HG03108 (cell line): ENCODE results near the gene SRSF2.
"Not testable (repeated sequence)": the region's sequence is repeated elsewhere in the genome, so short reads cannot be mapped to it uniquely, and the experiment has no call there.

ENCODE experiments used
- ATAC-seq: cut with Tn5 transposase; IDR thresholded peaks from one replicate; pipeline ENCODE4 v1.9.1; 2021; ENCODE audit warnings: moderate library complexity; ENCODE audit not compliant: unreplicated experiment

Gene SRSF2, protein sequence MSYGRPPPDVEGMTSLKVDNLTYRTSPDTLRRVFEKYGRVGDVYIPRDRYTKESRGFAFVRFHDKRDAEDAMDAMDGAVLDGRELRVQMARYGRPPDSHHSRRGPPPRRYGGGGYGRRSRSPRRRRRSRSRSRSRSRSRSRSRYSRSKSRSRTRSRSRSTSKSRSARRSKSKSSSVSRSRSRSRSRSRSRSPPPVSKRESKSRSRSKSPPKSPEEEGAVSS

DNA sequence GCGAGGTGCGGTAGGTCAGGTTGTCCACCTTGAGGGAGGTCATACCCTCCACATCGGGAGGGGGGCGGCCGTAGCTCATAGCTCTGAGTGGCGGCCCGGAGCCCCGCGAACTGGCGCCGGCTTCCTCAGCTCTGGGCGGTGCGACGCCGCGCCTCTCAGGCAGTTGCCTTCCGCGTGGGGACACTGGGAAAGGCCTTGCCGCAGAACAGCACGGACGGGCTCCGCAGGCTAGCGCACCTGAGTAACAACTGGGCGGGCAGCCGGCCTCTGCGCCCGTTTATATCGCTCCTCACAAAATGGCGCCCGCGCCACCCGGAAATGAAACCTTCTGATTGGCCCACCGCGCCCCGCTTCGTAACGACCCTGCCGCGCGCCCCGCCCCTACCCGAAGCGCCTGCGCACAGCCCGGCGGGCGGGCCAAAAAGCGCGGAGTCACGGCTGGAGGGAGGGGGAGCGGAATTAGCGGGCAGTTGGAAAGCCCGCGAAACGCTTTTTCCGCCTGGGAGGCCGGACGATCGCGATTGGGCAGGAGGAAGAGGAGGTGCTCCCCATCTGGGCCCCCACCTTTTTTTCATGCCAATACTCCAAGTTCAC lies at the start of gene SRSF2:
TSS of gene SRSF2 (minus strand) at position 250 of the 594 bp plus-strand sequence. CDS start at position 79, 171 bp downstream.
- ATAC-seq = peak; percentile 53

- ATAC-seq = no peak
These were observed 47.8 kb upstream of the SRSF2 start for GRCh38 chr17:76784926-76785325.

DNA sequence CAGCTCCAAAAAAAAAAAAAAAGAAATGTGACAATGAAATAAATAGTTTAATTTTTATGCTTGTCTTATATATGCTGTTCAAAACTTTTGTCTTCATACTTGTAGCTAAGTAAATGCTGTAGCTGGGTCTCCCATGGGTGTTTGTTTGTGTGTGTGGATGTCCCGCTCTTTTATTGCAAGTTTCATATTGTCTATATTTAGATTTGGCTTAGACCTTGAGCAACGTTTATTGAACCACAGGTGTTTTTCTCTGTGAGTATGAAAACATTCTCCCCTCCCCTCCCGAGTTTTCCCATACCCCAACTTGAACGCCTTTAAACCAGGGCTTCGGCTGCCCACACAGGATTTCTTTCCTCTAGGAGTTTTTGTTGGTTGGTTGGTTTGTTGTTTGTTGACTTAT lies 46.0 kb upstream of the SRSF2 start:
- no peak for ATAC-seq

DNA sequence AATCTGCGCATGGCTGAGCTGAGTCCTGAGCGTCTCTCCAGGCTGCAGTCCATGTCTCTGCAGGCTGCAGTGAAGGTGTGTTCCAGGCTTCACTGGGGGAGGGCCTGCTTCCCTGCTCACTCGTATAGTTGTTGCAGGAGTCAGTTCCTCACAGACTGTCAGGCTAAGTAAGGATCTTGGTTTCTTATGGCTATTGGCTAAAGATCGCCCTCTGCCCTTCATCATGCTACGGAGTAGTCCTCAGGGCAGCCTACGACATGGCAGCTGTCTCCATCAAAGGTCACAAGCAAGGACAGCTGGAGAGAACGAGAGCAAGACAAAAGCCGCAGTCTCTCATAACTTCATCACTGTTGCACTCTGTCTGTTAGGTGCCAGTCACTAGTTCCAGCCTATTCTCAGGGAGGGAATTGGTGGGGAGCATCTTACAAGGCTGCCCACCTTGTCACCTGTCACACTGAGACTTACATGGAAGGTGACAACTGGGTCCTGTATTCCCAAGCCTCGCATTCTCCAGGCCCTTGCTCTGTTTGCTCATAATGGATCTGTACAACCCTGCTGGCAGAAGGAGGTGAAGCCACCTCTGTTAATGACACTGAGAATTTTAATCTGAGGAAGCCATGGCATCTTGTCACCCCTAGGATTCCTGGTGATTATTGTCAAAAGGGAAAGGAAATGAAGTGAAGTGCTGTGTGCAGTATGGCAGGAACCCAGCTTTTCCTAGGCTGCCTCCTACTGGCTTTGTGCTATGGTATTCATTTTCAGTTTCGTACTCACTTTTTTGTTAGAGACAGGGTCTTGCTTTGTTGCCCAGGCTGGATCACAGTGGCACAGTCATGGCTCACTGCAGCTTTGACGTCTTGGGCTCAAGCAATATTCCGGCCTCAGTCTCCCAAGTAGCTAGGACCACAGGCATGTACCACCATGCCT lies 44.2 kb upstream of the SRSF2 start:
- no peak for ATAC-seq

- ATAC-seq = no peak
These were observed 38.0 kb upstream of the SRSF2 start for GRCh38 chr17:76775021-76775600.

DNA sequence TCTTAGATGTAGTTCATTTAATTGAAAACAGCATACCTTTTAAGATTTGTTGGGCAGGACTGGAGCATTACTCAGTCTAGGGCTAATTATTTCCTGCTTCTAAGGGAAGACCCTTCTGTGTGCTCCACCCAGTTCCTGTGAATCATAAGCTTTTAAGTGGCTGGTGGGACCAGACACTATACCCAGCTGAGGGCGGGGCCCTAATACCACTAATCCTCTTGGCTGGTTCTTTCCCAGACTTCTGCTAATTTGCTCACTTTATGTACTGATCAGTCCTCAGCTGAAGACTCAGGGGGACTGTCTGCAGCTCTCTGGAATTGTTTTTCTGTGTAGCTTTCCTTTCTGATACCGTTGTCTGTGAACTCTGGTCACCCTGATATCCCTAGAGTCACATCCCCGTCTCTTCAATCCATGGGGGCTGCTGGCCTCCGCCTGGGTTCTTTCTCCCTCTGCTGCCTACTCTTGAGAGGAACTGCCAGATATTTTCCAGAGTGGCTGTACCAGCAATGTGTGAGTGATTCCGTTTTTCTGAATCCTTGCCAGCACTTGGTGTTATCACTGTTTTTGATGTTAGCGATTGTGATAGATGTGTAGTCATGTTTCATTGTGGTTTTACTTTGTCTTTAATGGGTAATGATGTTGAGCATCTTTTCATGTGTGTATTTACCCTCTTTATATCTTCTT lies 35.9 kb upstream of the SRSF2 start:
- ATAC-seq = no peak

DNA sequence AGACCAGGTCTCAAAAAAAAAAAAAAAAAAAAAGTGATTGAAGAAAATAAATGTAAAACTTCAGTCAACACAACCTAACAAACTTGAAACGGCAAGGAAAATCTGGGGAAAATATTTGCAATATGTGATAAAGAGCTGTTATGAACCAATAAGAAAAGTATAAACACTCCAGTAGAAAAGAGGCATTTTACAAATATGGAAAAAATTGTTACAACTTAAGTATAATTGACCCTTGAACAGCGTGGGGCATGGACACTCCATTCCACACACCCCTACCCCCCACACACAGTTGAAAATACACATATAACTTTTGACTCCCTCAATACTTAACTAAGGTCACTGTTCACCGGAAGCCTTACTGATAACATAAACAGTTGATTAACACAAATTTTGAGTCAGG lies 21.4 kb upstream of the SRSF2 start:
- no peak for ATAC-seq

GRCh38 chr17:76757256-76757655 lies 20.1 kb upstream of the SRSF2 start:
- no peak for ATAC-seq

DNA sequence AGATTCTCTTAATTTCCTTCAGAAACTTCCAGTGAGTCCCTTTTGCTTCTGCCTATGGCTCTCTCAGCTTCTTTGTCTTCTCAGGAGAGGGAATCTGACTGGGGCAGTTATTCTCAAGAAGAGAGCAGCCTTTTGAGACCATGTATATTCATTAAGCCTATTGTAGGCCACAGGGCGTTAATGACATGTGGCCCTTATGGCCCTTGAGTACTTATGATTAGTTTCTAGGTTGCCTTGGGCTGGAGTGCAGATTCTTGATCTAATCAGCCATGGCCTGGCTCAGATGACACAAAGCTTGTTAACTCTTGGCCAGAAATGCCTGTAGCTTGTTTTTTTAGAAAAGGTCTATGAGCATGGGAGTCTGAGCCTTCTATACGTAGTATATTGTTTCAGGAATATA lies 18.2 kb upstream of the SRSF2 start:
- ATAC-seq = no peak

DNA sequence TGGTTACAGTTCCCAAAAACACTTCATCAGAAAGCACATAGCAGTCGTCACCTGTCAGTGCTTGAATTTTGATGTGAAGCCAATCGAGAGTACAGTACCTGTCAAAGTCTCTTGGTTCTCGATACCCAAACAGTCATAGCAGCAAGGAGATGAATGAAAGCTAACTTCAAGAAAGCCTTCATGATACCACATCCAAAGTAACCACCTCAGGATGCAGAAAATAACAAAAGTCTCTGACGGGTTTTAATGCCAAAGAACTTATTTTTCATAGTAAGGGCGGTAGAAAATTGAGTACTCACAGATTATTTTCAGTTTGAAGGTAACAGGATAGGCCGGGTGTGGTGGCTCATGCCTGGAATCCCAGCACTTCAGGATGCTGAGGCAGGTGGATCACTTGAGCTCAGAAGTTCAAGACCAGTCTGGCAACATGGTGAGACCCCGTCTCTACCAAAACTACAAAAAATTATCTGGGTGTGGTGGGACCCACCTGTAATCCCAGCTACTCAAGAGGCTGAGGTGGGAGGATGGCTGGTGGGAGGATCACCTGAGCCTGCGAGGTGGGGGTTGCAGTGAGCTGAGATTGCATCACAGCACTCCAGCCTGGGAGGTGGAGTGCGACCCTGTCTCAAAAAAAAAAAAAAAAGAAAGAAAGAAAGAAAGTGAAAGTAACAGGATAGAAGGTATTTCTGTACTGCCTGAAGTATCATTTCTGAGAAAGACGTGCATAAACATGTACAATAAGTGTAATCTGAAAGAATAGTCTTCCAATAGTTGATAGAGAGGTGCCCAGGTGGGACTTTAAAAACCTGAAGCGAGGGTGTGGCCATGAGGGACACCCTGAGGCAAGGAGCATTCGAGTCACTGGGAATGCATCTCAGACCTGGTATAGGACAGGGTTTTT lies 16.2 kb upstream of the SRSF2 start:
- no peak for ATAC-seq

- ATAC-seq = no peak
These were observed 14.9 kb upstream of the SRSF2 start for GRCh38 chr17:76752006-76752405.

DNA sequence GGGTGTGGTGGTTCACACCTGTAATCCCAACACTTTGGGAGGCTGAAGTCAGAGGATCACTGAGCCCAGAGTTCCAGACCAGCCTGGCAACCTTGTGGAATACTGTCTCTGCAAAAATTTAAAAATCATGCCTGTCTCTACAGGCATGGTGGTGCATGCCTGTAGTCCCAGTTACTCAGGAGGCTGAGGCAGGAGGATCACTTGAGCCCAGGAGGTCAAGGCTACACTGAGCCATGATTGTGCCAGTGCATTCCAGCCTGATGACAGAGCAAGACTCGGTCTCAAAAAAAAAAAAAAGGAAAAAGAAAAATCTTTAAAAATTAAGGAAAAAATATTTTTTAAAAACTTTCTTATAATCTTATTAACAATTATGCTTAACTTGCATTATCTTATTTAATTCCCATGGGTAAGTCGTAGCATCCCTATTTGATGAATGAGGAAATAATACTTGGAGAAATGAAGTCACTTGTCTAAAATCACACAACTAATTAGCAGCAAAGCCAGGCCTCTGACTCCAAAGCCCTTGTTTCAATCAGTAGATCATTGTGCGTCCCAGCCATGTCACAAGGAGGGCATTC lies 14.4 kb upstream of the SRSF2 start:
- no peak for ATAC-seq

DNA sequence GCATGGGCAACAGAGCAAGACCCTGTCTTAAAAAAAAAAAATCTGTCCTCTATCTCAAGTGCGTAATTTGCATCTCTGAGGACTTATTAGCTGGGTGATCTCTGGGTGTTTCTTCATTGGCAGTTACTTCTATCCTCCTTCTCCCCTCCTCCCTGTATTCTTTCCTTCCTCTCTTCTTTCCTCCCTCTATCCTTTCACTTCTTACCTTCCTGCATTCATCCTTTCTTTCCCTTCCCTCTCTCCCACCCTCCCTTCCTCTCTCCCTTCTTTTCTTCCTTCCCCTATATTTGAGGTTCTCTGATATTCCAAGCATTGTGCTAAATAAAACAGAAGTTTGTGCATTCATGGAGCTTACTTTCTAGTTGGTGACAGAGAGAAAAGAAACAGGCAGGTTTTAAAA lies 11.5 kb upstream of the SRSF2 start:
- no peak for ATAC-seq

DNA sequence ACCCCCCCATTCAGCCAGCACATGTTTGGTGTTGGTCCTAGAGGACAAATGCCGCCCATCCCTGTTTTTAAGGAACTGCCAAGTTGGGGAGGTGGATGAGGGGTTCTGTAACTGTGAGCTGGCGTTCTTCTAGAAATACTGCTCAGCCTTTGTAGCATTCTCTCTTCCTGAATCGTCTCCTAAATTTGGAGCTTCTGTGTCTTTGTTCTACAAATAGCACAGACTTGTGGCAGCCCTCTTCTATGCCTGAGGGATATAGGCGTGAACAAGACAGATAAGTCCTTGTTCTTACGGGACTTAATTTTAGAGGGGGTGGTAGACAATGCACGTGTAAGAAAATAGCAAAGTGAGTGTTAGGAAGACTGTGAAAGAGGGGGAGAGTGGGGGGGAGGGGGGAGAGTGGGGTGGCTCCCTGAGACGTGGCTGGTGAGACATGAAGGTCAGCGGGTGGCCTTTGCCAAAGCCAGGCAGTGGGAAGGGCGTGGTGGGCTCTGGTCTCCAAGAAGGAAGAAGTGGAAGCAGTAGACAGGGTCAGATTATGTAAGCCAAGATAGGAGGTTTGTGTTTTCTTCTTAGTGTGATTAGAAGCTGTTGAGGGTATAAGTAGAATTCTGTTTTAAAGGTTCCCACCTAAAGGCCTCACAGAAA lies 10.7 kb upstream of the SRSF2 start:
- no peak for ATAC-seq

GRCh38 chr17:76745785-76746184 lies 8.7 kb upstream of the SRSF2 start:
- not testable (repeated sequence) for ATAC-seq

DNA sequence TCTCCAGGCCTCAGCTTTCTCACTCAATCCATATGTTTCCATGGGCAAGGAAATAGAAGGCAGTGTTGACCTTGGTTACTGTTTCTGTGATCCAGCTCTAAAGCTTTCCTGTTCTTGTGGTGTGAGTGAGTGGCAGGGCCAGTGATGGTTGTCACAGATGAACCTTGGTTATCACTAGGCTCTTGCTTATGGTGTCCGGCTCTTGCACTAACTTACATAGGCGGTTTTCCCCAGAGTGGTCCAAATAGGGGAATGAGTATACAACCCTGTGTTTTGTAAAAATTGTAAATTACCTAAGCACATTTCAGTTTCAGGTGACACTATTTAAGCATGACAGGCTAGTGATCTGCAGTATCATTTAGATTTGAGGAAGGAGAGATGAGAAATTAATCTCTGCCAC lies 7.6 kb upstream of the SRSF2 start:
- no peak for ATAC-seq

DNA sequence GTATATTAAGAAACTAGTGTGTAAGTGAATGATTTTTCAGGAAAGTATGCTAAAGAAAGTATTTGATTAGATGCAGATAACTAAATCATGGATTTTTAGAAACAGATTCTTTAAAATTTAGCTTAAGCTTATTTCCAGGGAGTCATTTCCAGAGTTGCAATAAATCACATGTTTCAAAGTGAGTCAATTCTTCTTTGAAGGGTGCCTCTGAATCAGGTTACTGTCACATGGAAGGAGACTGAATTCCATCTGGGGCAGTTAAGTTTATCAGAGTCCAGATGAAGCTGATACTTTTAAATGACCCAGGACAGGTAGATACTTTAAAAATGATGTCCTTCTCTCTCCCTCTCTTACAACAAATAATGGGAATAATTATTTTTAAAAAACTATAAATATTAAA lies 5.8 kb upstream of the SRSF2 start:
- ATAC-seq = no peak

DNA sequence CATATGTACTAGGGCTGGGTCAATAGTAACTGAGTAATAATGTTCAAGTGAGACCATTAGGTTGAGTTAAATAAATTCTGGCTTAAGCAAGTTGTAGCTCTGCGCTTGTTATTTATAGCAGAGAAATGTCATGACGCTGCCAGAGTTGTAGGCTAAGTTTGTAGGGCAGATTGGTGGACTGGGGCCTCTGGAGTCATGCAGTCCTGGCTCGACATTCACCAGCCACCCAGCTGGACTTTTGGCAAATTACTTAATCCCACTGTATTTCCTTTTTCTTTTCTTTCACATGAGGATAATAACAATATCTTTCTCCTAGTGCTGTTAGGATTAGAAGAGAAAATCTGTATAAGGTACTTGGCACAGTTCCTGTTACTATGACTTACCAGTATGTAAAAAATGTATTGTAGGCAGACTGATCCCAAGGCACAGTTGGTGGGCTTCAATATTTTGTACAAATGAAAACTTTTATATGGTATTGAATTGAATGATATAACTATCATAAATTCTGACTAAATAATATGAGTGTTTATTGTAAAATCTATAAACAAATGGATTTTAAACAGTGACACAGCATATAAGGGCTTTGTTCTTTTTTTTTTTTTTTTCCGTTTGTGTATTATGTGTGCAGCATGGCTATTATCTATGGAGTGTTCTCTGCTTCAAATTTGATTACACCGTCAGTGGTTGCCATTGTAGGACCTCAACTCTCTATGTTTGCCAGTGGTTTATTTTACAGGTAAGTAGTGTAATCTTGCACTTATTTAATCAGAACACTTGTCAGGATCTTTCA lies 3.4 kb upstream of the SRSF2 start:
- no peak for ATAC-seq
